GM12878 (cell line): ENCODE results near the gene HNRNPA1.

Source experiments
- POLR2A ChIP-seq: IDR thresholded peaks from 2 replicates; pipeline ENCODE4 v1.6.1; 2011; ENCODE audit warnings: low read depth, mild to moderate bottlenecking, low read length
- SPI1 ChIP-seq: IDR thresholded peaks from 2 replicates; pipeline ENCODE4 v1.6.1; 2011; ENCODE audit warnings: low read depth, mild to moderate bottlenecking, low read length, moderate library complexity, borderline replicate concordance; ENCODE audit not compliant: insufficient read depth

GRCh38 chr12:54273981-54274380 is 6.5 kb upstream of the HNRNPA1 start:
- TF ChIP-seq SPI1 (no peak), POLR2A (no peak)
